CD4-positive, alpha-beta T cell treated with Interleukin-17A for 4 hours (primary cell): Measurements from ENCODE around the gene CHRD.

Experiments used
- DNase-seq: peaks from one replicate; pipeline ENCODE4 v3.0.0-alpha.2; 2020; ENCODE audit warnings: mixed read lengths

CHRD gene

GRCh38 chr3:184361932-184362667 is 17.8 kb upstream of the CHRD start:
- peak; percentile 50 for DNase-seq

GRCh38 chr3:184362668-184363546 is 16.9 kb upstream of the CHRD start:
- DNase-seq: peak; percentile 94

GRCh38 chr3:184366619-184367289 is 13.1 kb upstream of the CHRD start:
- no peak for DNase-seq

GRCh38 chr3:184368116-184368515 is 11.7 kb upstream of the CHRD start:
- DNase-seq: no peak

- no peak for DNase-seq
These were observed 11.2 kb upstream of the CHRD start for GRCh38 chr3:184368586-184369183.

GRCh38 chr3:184371570-184372018 is 8.3 kb upstream of the CHRD start:
- DNase-seq: peak; percentile 71

- DNase-seq: no peak
These were observed 7.5 kb upstream of the CHRD start for GRCh38 chr3:184372296-184372821.

- DNase-seq: no peak
These were observed 6.9 kb upstream of the CHRD start for GRCh38 chr3:184372911-184373310.

- no peak for DNase-seq
These were observed 6.4 kb upstream of the CHRD start for GRCh38 chr3:184373422-184373821.

GRCh38 chr3:184375747-184376461 is 4.0 kb upstream of the CHRD start:
- DNase-seq: no peak

GRCh38 chr3:184377374-184377773 is 2.5 kb upstream of the CHRD start:
- DNase-seq: no peak

- DNase-seq: no peak
These were observed 1.9 kb upstream of the CHRD start, which contains the start of gene THPO for GRCh38 chr3:184377882-184378445. Gene THPO, minus strand, starts transcription at chr3:184378207. Its CDS starts 1,948 bp downstream, at chr3:184376259.

GRCh38 chr3:184378651-184379357 is 1.1 kb upstream of the CHRD start:
- DNase-seq: no peak

GRCh38 chr3:184380185-184380626 is 352 bp downstream of the CHRD start:
- peak; percentile 46 for DNase-seq

- DNase-seq: peak; percentile 27
These were observed 890 bp downstream of the CHRD start for GRCh38 chr3:184380627-184381260.

GRCh38 chr3:184381261-184382224 is 1.7 kb downstream of the CHRD start:
- peak; percentile 8 for DNase-seq

- no peak for DNase-seq
These were observed 2.6 kb downstream of the CHRD start for GRCh38 chr3:184382326-184383032.

GRCh38 chr3:184383033-184383740 is 3.3 kb downstream of the CHRD start:
- no peak for DNase-seq
